ENCODE results near the gene USH2A. TPM values are rescaled to one million over a fixed set of nuclear protein-coding genes. Genes with fewer than 3 reads are reported as not detected.

Gene USH2A
- polyA plus RNA-seq, 1 donor from 2014 or later: 0.17 TPM

- no peaks in the 10 kb centered on the region for H3F3A ChIP-seq (ENCODE audit: insufficient read depth, low read length, poor library complexity, severe bottlenecking)
- no peaks in the 10 kb centered on the region for H4K20me1 ChIP-seq (ENCODE audit: insufficient read depth)
- H3K27me3 ChIP-seq (ENCODE audit: insufficient read depth, low read depth, low read length): no peaks in the 10 kb centered on the region
- H2AFZ ChIP-seq (ENCODE audit: low read depth, low read length): no peak overlapping the region
- H3K27ac ChIP-seq (ENCODE audit: low read length): no peak overlapping the region
- H3K79me2 ChIP-seq (replicated peaks; ENCODE audit: insufficient read depth, low read length): no peaks in the 10 kb centered on the region
- H3K36me3 ChIP-seq (ENCODE audit: insufficient read depth, low read length): no peaks in the 10 kb centered on the region
- H3K4me2 ChIP-seq (ENCODE audit: low read length): no peak overlapping the region
- no peak overlapping the region for H3K9ac ChIP-seq (ENCODE audit: low read length)
- no peaks in the 10 kb centered on the region for H3K9me2 ChIP-seq (ENCODE audit: insufficient read depth, low read length)
- no peaks in the 10 kb centered on the region for H3K9me3 ChIP-seq (ENCODE audit: low read length)
- H3K4me3 ChIP-seq (ENCODE audit: low read length): no peak overlapping the region
- TF ChIP-seq CTCF (IDR thresholded peaks at IDR 0.05; ENCODE audit: poor library complexity, severe bottlenecking) (no peak), SMC3 (conservative IDR thresholded peaks at IDR 0.05; ENCODE audit: poor library complexity) (no peak), EZH2 (IDR thresholded peaks at IDR 0.05; ENCODE audit: borderline replicate concordance, insufficient read depth, low read length, poor library complexity, severe bottlenecking) (no peak), REST (IDR thresholded peaks at IDR 0.05; ENCODE audit: borderline replicate concordance) (no peak), TAF1 (IDR thresholded peaks at IDR 0.05; ENCODE audit: low read depth) (no peak), MXI1 (conservative IDR thresholded peaks at IDR 0.05; ENCODE audit: poor library complexity, severe bottlenecking) (no peak), POLR2AphosphoS5 (IDR thresholded peaks at IDR 0.05) (no peak), RAD21 (conservative IDR thresholded peaks at IDR 0.05) (no peak), EP300 (conservative IDR thresholded peaks at IDR 0.05; ENCODE audit: poor library complexity, severe bottlenecking) (no peak)
Observed at GRCh38 chr1:215636258-215636965, 786.8 kb downstream of the USH2A start.

- Histone ChIP-seq H3F3A (ENCODE audit: insufficient read depth, low read length, poor library complexity, severe bottlenecking) (no peaks in the 10 kb centered on the region), H3K9me2 (ENCODE audit: insufficient read depth, low read length) (no peaks in the 10 kb centered on the region), H2AFZ (ENCODE audit: low read depth, low read length) (no peak overlapping the region), H3K9me3 (ENCODE audit: low read length) (no peaks in the 10 kb centered on the region), H3K79me2 (replicated peaks; ENCODE audit: insufficient read depth, low read length) (no peaks in the 10 kb centered on the region), H3K36me3 (ENCODE audit: insufficient read depth, low read length) (no peaks in the 10 kb centered on the region), H4K20me1 (ENCODE audit: insufficient read depth) (no peaks in the 10 kb centered on the region), H3K27ac (ENCODE audit: low read length) (no peak overlapping the region), H3K4me3 (ENCODE audit: low read length) (no peak overlapping the region), H3K9ac (ENCODE audit: low read length) (no peak overlapping the region), H3K4me2 (ENCODE audit: low read length) (no peak overlapping the region), H3K27me3 (ENCODE audit: insufficient read depth, low read depth, low read length) (no peaks in the 10 kb centered on the region)
- TF ChIP-seq MXI1 (conservative IDR thresholded peaks at IDR 0.05; ENCODE audit: poor library complexity, severe bottlenecking) (no peak), SMC3 (conservative IDR thresholded peaks at IDR 0.05; ENCODE audit: poor library complexity) (no peak), RAD21 (conservative IDR thresholded peaks at IDR 0.05) (no peak), EZH2 (IDR thresholded peaks at IDR 0.05; ENCODE audit: borderline replicate concordance, insufficient read depth, low read length, poor library complexity, severe bottlenecking) (no peak), POLR2AphosphoS5 (IDR thresholded peaks at IDR 0.05) (no peak), CTCF (IDR thresholded peaks at IDR 0.05; ENCODE audit: poor library complexity, severe bottlenecking) (no peak), TAF1 (IDR thresholded peaks at IDR 0.05; ENCODE audit: low read depth) (no peak), REST (IDR thresholded peaks at IDR 0.05; ENCODE audit: borderline replicate concordance) (no peak), EP300 (conservative IDR thresholded peaks at IDR 0.05; ENCODE audit: poor library complexity, severe bottlenecking) (no peak)
Observed at GRCh38 chr1:215635827-215636226, 787.4 kb downstream of the USH2A start.
